CD4-positive, alpha-beta T cell (primary cell): ENCODE measurements around the gene ZNF74. TPM values are rescaled to one million over a fixed set of nuclear protein-coding genes. Genes with fewer than 3 reads are reported as not detected.

Experiments used
- ATAC-seq: fragments of 200-7000 bp; cut with Tn5 transposase; one replicate; pipeline ENCODE4 v1.10.0; 2022; ENCODE audit warnings: mild to moderate bottlenecking; ENCODE audit not compliant: poor library complexity
- CTCF ChIA-PET: fragments of 350-600 bp; sonication (Branson Sonifier 250); formaldehyde crosslinking; loops from one replicate; lab custom pipeline; 2021; ENCODE audit warnings: antibody characterized with exemption, inconsistent platforms; lab: Charles Lee
- POLR2A ChIA-PET: fragments of 350-600 bp; sonication (Branson Sonifier 250); formaldehyde crosslinking; loops from one replicate; lab custom pipeline; 2021; ENCODE audit warnings: antibody characterized with exemption, inconsistent platforms; lab: Charles Lee
- DNase-seq, 14 experiments: peaks; one replicate each; pipeline ENCODE4 v3.0.0-alpha.2; 2013 to 2020; ENCODE audit warnings: mixed read lengths in 2 of 14
- H3K27ac ChIP-seq, 2 donors: one replicate each; pipeline versions ENCODE4 v1.5.1 to v1.7.0; 2013; ENCODE audit warnings: low read length in 2 of 2, low read depth in 1 of 2, mild to moderate bottlenecking in 1 of 2
- H3K27me3 ChIP-seq, 2 experiments: 1 replicate in 1 of 2; 2 replicates in 1 of 2; pipeline versions ENCODE4 v1.6.1 to v1.7.0; 2013; ENCODE audit warnings: low read length in 2 of 2, control low read depth in 1 of 2, mild to moderate bottlenecking in 1 of 2, moderate library complexity in 1 of 2; ENCODE audit not compliant: insufficient read depth in 2 of 2, control insufficient read depth in 1 of 2
- H3K36me3 ChIP-seq: one replicate; pipeline ENCODE4 v1.6.1; 2013; ENCODE audit warnings: low read length, control low read depth; ENCODE audit not compliant: insufficient read depth
- H3K4me1 ChIP-seq: one replicate; pipeline ENCODE4 v1.6.1; 2013; ENCODE audit warnings: low read length, control low read depth; ENCODE audit not compliant: insufficient read depth
- H3K4me3 ChIP-seq: one replicate; pipeline ENCODE4 v1.5.1; 2013; ENCODE audit warnings: mild to moderate bottlenecking, low read length, moderate library complexity
- H3K9me3 ChIP-seq, 2 experiments: 1 replicate in 1 of 2; 2 replicates in 1 of 2; pipeline versions ENCODE4 v1.6.1 to v1.7.0; 2013; ENCODE audit warnings: low read length in 2 of 2, mild to moderate bottlenecking in 2 of 2, control low read depth in 1 of 2, moderate library complexity in 1 of 2; ENCODE audit not compliant: control insufficient read depth in 1 of 2, insufficient read depth in 1 of 2
- H3K27ac Mint-ChIP-seq: one replicate; pipeline ENCODE4 v1.8.0; 2020; ENCODE audit warnings: mixed read lengths
- H3K27me3 Mint-ChIP-seq: one replicate; pipeline ENCODE4 v1.8.0; 2021; ENCODE audit warnings: mixed read lengths
- H3K36me3 Mint-ChIP-seq: one replicate; pipeline ENCODE4 v1.8.0; 2021; ENCODE audit warnings: low read depth, mixed read lengths
- H3K4me1 Mint-ChIP-seq: one replicate; pipeline ENCODE4 v1.8.0; 2021; ENCODE audit warnings: low read depth, mixed read lengths
- H3K4me3 Mint-ChIP-seq: one replicate; pipeline ENCODE4 v1.8.0; 2020; ENCODE audit warnings: mild to moderate bottlenecking, mixed read lengths
- H3K9me3 Mint-ChIP-seq: one replicate; pipeline ENCODE4 v1.8.0; 2020; ENCODE audit warnings: mixed read lengths
- intact Hi-C, 2 experiments: fragments of 100-400 bp; cut with DNase I in 1 of 2; cut with micrococcal nuclease in 1 of 2; formaldehyde crosslinking; loops; one replicate each; pipeline versions ENCODE4 v1.15.1 to v1.9.0; 2023 to 2025; cut with DNase I, micrococcal nuclease
- total RNA-seq, 174 experiments: library from RNA in 2 of 174; stranded (reverse) in 2 of 174; gene quantifications; one replicate each; pipeline ENCODE4 v1.2.3 and lab custom pipeline; 2021 to 2026
- TF ChIP-seq, protein P1 (sequence below): fragments of 200-600 bp; IDR thresholded peaks from one replicate; pipeline ENCODE4 v1.8.0; 2022; ENCODE audit warnings: antibody characterized with exemption, mild to moderate bottlenecking

Gene ZNF74
- total RNA-seq, 2 experiments from 2014 or later, result 1.7 to 2.3 TPM

DNA sequence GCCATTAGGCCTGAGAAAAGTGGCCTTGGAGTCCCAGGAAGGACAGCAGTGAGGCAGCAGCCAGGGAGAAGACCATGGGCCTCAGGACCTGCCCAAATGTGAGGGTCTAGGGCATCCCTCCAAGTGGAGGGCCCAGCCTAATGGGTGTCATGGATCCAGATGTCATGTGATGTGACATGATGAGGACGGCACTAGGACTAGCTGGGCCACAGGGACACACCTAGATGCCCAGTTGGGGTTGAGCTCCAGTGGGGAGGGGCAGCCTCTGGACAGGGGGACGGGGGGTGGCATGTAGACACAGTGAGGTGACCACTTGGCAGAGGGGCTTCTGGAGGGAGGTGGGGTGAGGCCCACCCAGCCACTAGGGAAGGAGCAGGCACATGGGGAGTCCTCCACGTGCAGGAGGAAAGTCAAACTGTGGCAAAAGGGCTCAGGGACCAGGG, 38.3 kb downstream of the ZNF74 start:
- Histone ChIP-seq H3K4me1 (peaks cover 53% of the 10 kb centered on the region), H3K27ac (no peak overlapping the region), H3K9me3 (peaks cover 0 to 19% of the 10 kb centered on the region in 2 experiments), H3K27me3 (peaks cover 35 to 47% of the 10 kb centered on the region in 2 experiments), H3K4me3 (no peak overlapping the region), H3K36me3 (no peaks in the 10 kb centered on the region)
- ATAC-seq (no peak), DNase-seq (no peak)
- no peak overlapping the region for H3K27ac Mint-ChIP-seq
- peak overlapping the region; percentile 81 for H3K4me3 Mint-ChIP-seq
- intact Hi-C loops, result no loop called here
- CTCF ChIA-PET, result no interaction called here
- TF ChIP-seq, protein P1, sequence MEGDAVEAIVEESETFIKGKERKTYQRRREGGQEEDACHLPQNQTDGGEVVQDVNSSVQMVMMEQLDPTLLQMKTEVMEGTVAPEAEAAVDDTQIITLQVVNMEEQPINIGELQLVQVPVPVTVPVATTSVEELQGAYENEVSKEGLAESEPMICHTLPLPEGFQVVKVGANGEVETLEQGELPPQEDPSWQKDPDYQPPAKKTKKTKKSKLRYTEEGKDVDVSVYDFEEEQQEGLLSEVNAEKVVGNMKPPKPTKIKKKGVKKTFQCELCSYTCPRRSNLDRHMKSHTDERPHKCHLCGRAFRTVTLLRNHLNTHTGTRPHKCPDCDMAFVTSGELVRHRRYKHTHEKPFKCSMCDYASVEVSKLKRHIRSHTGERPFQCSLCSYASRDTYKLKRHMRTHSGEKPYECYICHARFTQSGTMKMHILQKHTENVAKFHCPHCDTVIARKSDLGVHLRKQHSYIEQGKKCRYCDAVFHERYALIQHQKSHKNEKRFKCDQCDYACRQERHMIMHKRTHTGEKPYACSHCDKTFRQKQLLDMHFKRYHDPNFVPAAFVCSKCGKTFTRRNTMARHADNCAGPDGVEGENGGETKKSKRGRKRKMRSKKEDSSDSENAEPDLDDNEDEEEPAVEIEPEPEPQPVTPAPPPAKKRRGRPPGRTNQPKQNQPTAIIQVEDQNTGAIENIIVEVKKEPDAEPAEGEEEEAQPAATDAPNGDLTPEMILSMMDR, result no peak
- POLR2A ChIA-PET, result interaction anchor here (2.7 to 6.7 kb wide), 2 partner anchors 24 to 31 kb away, joined by 6 to 67 read pairs; no protein-coding TSS in a partner anchor
- no peaks in the 10 kb centered on the region for H3K9me3 Mint-ChIP-seq
- no peaks in the 10 kb centered on the region for H3K36me3 Mint-ChIP-seq
- H3K4me1 Mint-ChIP-seq, result peaks cover 23% of the 10 kb centered on the region
- peaks cover 57% of the 10 kb centered on the region for H3K27me3 Mint-ChIP-seq

DNA sequence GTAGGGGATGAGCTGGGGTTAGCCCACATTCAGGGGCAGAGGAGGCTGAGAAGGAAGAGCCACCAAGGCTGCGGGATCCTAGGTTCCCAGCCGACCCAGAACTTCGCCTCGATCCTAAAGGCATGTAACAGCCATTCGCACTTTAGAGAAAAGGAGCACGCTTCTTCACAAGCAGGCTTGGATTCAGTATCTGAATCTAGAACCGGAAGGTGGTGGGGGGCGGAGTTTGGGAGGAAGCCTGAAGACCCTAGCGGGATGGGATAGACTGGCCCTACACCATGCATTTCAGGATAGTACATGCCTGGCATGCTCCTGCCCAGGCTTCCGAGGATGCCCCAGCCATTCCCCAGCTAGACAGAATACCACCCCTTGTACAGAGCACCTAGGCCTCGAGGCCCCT, 39.2 kb downstream of the ZNF74 start:
- no peaks in the 10 kb centered on the region for H3K36me3 ChIP-seq
- Mint-ChIP-seq H3K27ac (no peak overlapping the region), H3K36me3 (peaks cover under 1% of the 10 kb centered on the region), H3K27me3 (peaks cover 52% of the 10 kb centered on the region), H3K9me3 (no peaks in the 10 kb centered on the region), H3K4me1 (peaks cover 25% of the 10 kb centered on the region), H3K4me3 (peak overlapping the region; percentile 27)
- H3K4me3 ChIP-seq, result no peak overlapping the region
- peaks cover 36 to 52% of the 10 kb centered on the region in 2 experiments for H3K27me3 ChIP-seq
- CTCF ChIA-PET, result no interaction called here
- intact Hi-C loops, result no loop called here
- POLR2A ChIA-PET, result interaction anchor here (6.7 kb wide), 1 partner anchor 30 kb away, joined by 67 read pairs; no protein-coding TSS in a partner anchor
- peaks cover 60% of the 10 kb centered on the region for H3K4me1 ChIP-seq
- TF ChIP-seq, protein P1, result no peak
- no peak for DNase-seq
- no peak overlapping the region for H3K27ac ChIP-seq
- peaks cover 0 to 21% of the 10 kb centered on the region in 2 experiments for H3K9me3 ChIP-seq
- ATAC-seq, result no peak

DNA sequence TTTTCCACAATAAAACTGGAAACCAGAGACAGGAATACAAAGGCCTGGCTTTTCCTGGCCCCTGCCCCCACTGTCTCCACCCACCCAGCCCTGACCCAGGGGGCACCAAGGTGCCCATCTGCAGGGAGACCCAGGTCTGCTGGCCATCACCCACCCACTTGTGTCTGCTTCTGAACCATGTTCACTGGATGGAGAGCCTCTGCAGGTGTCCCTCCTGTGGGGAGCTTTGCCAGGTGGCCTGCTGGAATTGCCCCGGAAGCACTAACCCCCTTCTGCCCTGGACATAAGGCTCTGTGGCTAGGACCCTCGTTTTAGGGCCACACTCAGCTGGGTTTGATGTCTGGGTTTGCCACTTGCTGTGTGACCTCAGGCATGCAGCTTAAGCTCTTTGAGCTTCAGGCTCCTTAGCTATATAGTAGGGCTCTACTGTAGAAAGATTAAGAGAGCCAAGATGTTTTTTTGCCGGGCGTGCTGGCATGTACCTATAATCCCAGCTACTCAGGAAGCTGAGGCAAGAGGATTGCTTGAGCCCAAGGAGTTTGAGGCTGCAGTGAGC, 39.8 kb downstream of the ZNF74 start:
- Histone ChIP-seq H3K4me3 (no peak overlapping the region), H3K36me3 (no peaks in the 10 kb centered on the region), H3K4me1 (peaks cover 58% of the 10 kb centered on the region), H3K9me3 (peaks cover 0 to 21% of the 10 kb centered on the region in 2 experiments), H3K27me3 (peaks cover 41 to 56% of the 10 kb centered on the region in 2 experiments), H3K27ac (no peak overlapping the region)
- Mint-ChIP-seq H3K9me3 (no peaks in the 10 kb centered on the region), H3K4me1 (peaks cover 28% of the 10 kb centered on the region), H3K36me3 (peaks cover 5% of the 10 kb centered on the region), H3K4me3 (peak overlapping the region; percentile 76), H3K27ac (no peak overlapping the region), H3K27me3 (peaks cover 55% of the 10 kb centered on the region)
- intact Hi-C loops, result no loop called here
- POLR2A ChIA-PET, result interaction anchor here (6.7 kb wide), 1 partner anchor 30 kb away, joined by 67 read pairs; no protein-coding TSS in a partner anchor
- ATAC-seq (no peak), DNase-seq (no peak)
- CTCF ChIA-PET, result no interaction called here
- TF ChIP-seq, protein P1, result no peak
